K562 (cell line): Measurements from ENCODE around the gene EFNA2. TPM values are rescaled to one million over a fixed set of nuclear protein-coding genes. Genes with fewer than 3 reads are reported as not detected.

Source experiments
- ADNP ChIP-seq: fragments of 200-800 bp; sonication (Bioruptor generic); IDR thresholded peaks from 2 replicates; pipeline ENCODE4 v1.6.1; 2016; ENCODE audit warnings: missing genetic modification characterization, missing compliant biosample characterization
- ARID4B ChIP-seq: sonication (generic); formaldehyde crosslinking; IDR thresholded peaks from 2 replicates; pipeline ENCODE4 v1.8.0; 2022; ENCODE audit warnings: mild to moderate bottlenecking, missing genetic modification reagents
- CBFA2T2 ChIP-seq: fragments of 450-650 bp; conservative IDR thresholded peaks from 2 replicates; pipeline ENCODE4 v1.6.1; 2017; ENCODE audit warnings: mild to moderate bottlenecking
- CBFB ChIP-seq: sonication (generic); formaldehyde crosslinking; IDR thresholded peaks from 2 replicates; pipeline ENCODE4 v1.4.0; 2020; ENCODE audit warnings: mild to moderate bottlenecking, missing genetic modification reagents
- FOXK1 ChIP-seq: sonication (generic); formaldehyde crosslinking; IDR thresholded peaks from 2 replicates; pipeline ENCODE4 v1.8.0; 2022; ENCODE audit warnings: missing genetic modification reagents, mild to moderate bottlenecking, borderline replicate concordance
- MCM3 ChIP-seq: fragments of 450-650 bp; IDR thresholded peaks from 2 replicates; pipeline ENCODE4 v1.6.1; 2016
- NR2C2 ChIP-seq, 2 experiments: fragments of 200-800 bp in 1 of 2; sonication (Bioruptor generic) in 1 of 2; sonication (generic) in 1 of 2; formaldehyde crosslinking in 1 of 2; IDR thresholded peaks; 2 replicates each; pipeline versions ENCODE4 v1.6.1 to v1.8.0; 2016 to 2022; ENCODE audit warnings: mild to moderate bottlenecking in 1 of 2, missing compliant biosample characterization in 1 of 2, missing genetic modification characterization in 1 of 2, missing genetic modification reagents in 1 of 2
- POLR3A ChIP-seq: IDR thresholded peaks from 2 replicates; pipeline ENCODE4 v1.6.1; 2011; ENCODE audit warnings: borderline replicate concordance, mild to moderate bottlenecking, moderate library complexity; ENCODE audit not compliant: insufficient read length, insufficient read depth; ENCODE audit errors: extremely low read depth
- RBM22 ChIP-seq: fragments of 200-400 bp; formaldehyde crosslinking; IDR thresholded peaks from 2 replicates; pipeline ENCODE4 v1.6.1; 2018; ENCODE audit warnings: low read length, low read depth; ENCODE audit not compliant: poor library complexity, severe bottlenecking
- RFX5 ChIP-seq: IDR thresholded peaks from 2 replicates; pipeline ENCODE4 v1.6.1; 2011; ENCODE audit warnings: low read depth, mild to moderate bottlenecking, improper control_type of control experiment, low read length
- TCF7 ChIP-seq: sonication (generic); IDR thresholded peaks from 2 replicates; pipeline ENCODE4 v1.6.1; 2016; ENCODE audit warnings: antibody characterized with exemption, borderline replicate concordance
- ZNF232 ChIP-seq: sonication (generic); formaldehyde crosslinking; IDR thresholded peaks from 2 replicates; pipeline ENCODE4 v1.8.0; 2022; ENCODE audit warnings: mild to moderate bottlenecking, missing genetic modification reagents
- ZNF263 ChIP-seq: sonication (generic); formaldehyde crosslinking; IDR thresholded peaks from 2 replicates; pipeline ENCODE4 v1.8.0; 2022; ENCODE audit warnings: mild to moderate bottlenecking, missing genetic modification reagents, borderline replicate concordance
- ZNF639 ChIP-seq, 2 experiments: fragments of 200-800 bp in 1 of 2; sonication (Bioruptor generic) in 1 of 2; sonication (generic) in 1 of 2; formaldehyde crosslinking in 1 of 2; IDR thresholded peaks in 1 of 2; conservative IDR thresholded peaks in 1 of 2; 2 replicates each; pipeline versions ENCODE4 v1.5.0 to v1.6.1; 2016 to 2020; ENCODE audit warnings: missing compliant biosample characterization in 1 of 2, missing genetic modification characterization in 1 of 2, missing genetic modification reagents in 1 of 2
- polyA plus RNA-seq, 8 experiments: library from polyadenylated mRNA; depleted of rRNA in 4 of 8; stranded (reverse) in 5 of 8; unstranded in 3 of 8; fragments of >200 nt; fragmentation: Nextera tagmentation in 2 of 8; fragmentation: Illumina TruSeq in 1 of 8; extraction: Ambion mirVana in 2 of 8; extraction: Trizol in 1 of 8; gene quantifications; 2 replicates each; pipeline versions ENCODE4 v1.2.1 to v1.2.3, GENCODE V29; 2011 to 2014; ENCODE audit warnings: inconsistent platforms in 1 of 8, missing spikeins in 1 of 8
- total RNA-seq, 7 experiments: library from RNA; depleted of rRNA in 6 of 7; stranded (reverse); fragments of >200 nt in 6 of 7; fragmentation: Illumina TruSeq in 2 of 7; extraction: Trizol in 2 of 7; gene quantifications; 2 replicates each; pipeline versions ENCODE4 v1.2.1 to v1.2.3, GENCODE V29; 2011 to 2021; ENCODE audit warnings: low replicate concordance in 1 of 7
- TF ChIP-seq, protein P1 (sequence below): sonication (generic); formaldehyde crosslinking; IDR thresholded peaks from 2 replicates; pipeline ENCODE4 v1.8.0; 2022; ENCODE audit warnings: mild to moderate bottlenecking, missing genetic modification reagents, borderline replicate concordance
- TF ChIP-seq, protein P2 (sequence below): sonication (generic); formaldehyde crosslinking; IDR thresholded peaks from 2 replicates; pipeline ENCODE4 v1.8.1; 2022; ENCODE audit warnings: missing genetic modification reagents

EFNA2 gene
- total and polyA plus RNA-seq, 9 of the 15 experiments (the other 6 are each of a cell fraction or from before 2014, with no cell fraction given): 0.11 to 0.44 (median 0.15) TPM; not detected in 6

DNA sequence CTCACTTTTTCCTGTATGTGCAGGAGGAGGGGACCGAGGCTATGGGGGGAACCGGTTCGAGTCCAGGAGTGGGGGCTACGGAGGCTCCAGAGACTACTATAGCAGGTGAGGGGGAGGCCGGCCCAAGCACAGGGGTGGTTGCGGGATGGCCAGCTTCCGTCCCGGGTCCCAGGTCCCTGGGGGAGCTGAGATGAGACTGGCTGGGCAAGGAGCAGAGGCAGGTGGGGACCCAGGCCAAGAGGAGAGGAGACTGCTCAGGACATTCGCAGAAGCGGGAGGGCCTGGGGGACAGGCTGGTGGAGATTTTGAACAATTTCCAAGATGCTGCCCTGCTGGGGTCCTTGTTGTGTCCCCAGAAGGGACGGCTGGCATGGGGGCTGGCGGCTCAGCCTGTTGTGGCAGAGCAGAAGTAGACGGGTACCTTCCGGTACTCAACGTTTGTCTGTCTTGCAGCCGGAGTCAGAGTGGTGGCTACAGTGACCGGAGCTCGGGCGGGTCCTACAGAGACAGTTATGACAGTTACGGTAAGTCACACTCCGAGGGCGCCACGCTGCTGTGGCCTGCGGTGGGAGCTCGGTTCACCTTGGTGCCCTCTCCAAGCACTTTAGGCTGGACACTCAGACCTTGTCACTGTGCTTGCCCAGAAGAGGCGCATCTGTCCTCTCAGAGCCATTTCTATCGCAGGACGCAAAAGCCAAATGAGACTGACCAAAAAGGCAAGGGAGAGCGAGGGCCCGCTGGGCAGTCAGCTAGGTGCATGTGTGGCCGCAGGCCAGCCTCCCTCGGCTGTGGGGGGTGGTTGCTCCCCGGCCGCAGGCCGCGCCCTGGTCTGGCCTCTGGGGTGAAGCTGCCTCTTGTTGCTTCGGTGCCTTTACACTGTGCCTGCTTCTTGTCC, 13.9 kb upstream of the EFNA2 start (continued):
- 0 out of 2 replicates have a peak, but pooled peaks have one; percentile 9 for TF ChIP-seq FOXK1 (CRISPR knock-in tag)
- no peak for TF ChIP-seq NR2C2 (CRISPR knock-in tag; IDR thresholded peaks at IDR 0.05)
- peak; percentile 48; the same call in 1 of the 2 replicates for TF ChIP-seq NR2C2 (tag; IDR thresholded peaks at IDR 0.05)
- TF ChIP-seq MCM3: no peak
- TF ChIP-seq, protein P1, sequence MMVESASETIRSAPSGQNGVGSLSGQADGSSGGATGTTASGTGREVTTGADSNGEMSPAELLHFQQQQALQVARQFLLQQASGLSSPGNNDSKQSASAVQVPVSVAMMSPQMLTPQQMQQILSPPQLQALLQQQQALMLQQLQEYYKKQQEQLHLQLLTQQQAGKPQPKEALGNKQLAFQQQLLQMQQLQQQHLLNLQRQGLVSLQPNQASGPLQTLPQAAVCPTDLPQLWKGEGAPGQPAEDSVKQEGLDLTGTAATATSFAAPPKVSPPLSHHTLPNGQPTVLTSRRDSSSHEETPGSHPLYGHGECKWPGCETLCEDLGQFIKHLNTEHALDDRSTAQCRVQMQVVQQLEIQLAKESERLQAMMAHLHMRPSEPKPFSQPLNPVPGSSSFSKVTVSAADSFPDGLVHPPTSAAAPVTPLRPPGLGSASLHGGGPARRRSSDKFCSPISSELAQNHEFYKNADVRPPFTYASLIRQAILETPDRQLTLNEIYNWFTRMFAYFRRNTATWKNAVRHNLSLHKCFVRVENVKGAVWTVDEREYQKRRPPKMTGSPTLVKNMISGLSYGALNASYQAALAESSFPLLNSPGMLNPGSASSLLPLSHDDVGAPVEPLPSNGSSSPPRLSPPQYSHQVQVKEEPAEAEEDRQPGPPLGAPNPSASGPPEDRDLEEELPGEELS (CRISPR knock-in tag): no peak
- TF ChIP-seq RBM22: peak; percentile 65
- no peak for TF ChIP-seq CBFB (CRISPR knock-in tag)
- TF ChIP-seq ZNF232 (CRISPR knock-in tag): no peak
- TF ChIP-seq, protein P2, sequence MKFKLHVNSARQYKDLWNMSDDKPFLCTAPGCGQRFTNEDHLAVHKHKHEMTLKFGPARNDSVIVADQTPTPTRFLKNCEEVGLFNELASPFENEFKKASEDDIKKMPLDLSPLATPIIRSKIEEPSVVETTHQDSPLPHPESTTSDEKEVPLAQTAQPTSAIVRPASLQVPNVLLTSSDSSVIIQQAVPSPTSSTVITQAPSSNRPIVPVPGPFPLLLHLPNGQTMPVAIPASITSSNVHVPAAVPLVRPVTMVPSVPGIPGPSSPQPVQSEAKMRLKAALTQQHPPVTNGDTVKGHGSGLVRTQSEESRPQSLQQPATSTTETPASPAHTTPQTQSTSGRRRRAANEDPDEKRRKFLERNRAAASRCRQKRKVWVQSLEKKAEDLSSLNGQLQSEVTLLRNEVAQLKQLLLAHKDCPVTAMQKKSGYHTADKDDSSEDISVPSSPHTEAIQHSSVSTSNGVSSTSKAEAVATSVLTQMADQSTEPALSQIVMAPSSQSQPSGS (CRISPR knock-in tag): no peak
- no peak for TF ChIP-seq POLR3A
- TF ChIP-seq ZNF263 (CRISPR knock-in tag): no peak
- TF ChIP-seq ZNF639 (CRISPR knock-in tag; conservative IDR thresholded peaks at IDR 0.05 in 1 of 2, IDR thresholded peaks at IDR 0.05 in 1 of 2): no peak
- TF ChIP-seq ARID4B: peak; percentile 30; the same call in 1 of the 2 replicates
- no peak for TF ChIP-seq RFX5
- TF ChIP-seq TCF7: no peak
- TF ChIP-seq ADNP (tag): no peak
- TF ChIP-seq CBFA2T2: no peak
